ENCODE data around the gene FAM219A.

GRCh38 chr9:34376596-34377403 is 81.6 kb downstream of the FAM219A start, which contains the start of gene MYORG:
- no peak for TF ChIP-seq CTCF (IDR thresholded peaks at IDR 0.05)
- TF ChIP-seq POLR2A (IDR thresholded peaks at IDR 0.05), result no peak

Measured in testis (tissue), 2 donors.